Endodermal cell (in vitro differentiated cells): ENCODE measurements around the gene ARHGAP8. TPM values are rescaled to one million over a fixed set of nuclear protein-coding genes. Genes with fewer than 3 reads are reported as not detected.
A peak's percentile ranks its signal among the peaks of the same experiment; 100 is the strongest.

ENCODE experiments used
- DNase-seq: peaks from one replicate; pipeline ENCODE4 v3.0.0-alpha.2; 2017
- H3K27ac ChIP-seq: 2 replicates; pipeline ENCODE4 v1.5.1; 2013; ENCODE audit warnings: mild to moderate bottlenecking, low read depth, low read length, moderate library complexity
- H3K27me3 ChIP-seq: 2 replicates; pipeline ENCODE4 v1.6.1; 2013; ENCODE audit warnings: mild to moderate bottlenecking, low read length, moderate library complexity; ENCODE audit not compliant: insufficient read depth, control insufficient read depth, poor library complexity, severe bottlenecking
- H3K36me3 ChIP-seq: 2 replicates; pipeline ENCODE4 v1.7.0; 2013; ENCODE audit warnings: mild to moderate bottlenecking, low read length, moderate library complexity; ENCODE audit not compliant: control insufficient read depth, insufficient read depth
- H3K4me1 ChIP-seq: one replicate; pipeline ENCODE4 v1.7.0; 2013; ENCODE audit warnings: low read length; ENCODE audit not compliant: control insufficient read depth, insufficient read depth
- H3K4me3 ChIP-seq: 2 replicates; pipeline ENCODE4 v1.5.1; 2013; ENCODE audit warnings: mild to moderate bottlenecking, low read length, moderate library complexity
- H3K9ac ChIP-seq: 2 replicates; pipeline ENCODE4 v1.6.1; 2013; ENCODE audit warnings: mild to moderate bottlenecking, low read length, moderate library complexity; ENCODE audit not compliant: poor library complexity, severe bottlenecking; ENCODE audit errors: extremely low read depth
- H3K9me3 ChIP-seq: 2 replicates; pipeline ENCODE4 v1.6.1; 2013; ENCODE audit warnings: mild to moderate bottlenecking, low read length, moderate library complexity; ENCODE audit not compliant: control insufficient read depth
- H3K27ac Mint-ChIP-seq: 2 replicates; pipeline ENCODE4 v1.8.0; 2020; ENCODE audit warnings: mixed read lengths
- H3K27me3 Mint-ChIP-seq: 2 replicates; pipeline ENCODE4 v1.8.0; 2021; ENCODE audit warnings: mild to moderate bottlenecking, mixed read lengths; ENCODE audit not compliant: insufficient read depth
- H3K36me3 Mint-ChIP-seq: 2 replicates; pipeline ENCODE4 v1.8.0; 2020; ENCODE audit warnings: low read depth, mixed read lengths
- H3K4me1 Mint-ChIP-seq: 2 replicates; pipeline ENCODE4 v1.8.0; 2020; ENCODE audit warnings: mixed read lengths
- H3K4me3 Mint-ChIP-seq: 2 replicates; pipeline ENCODE4 v1.8.0; 2020; ENCODE audit warnings: mild to moderate bottlenecking, moderate library complexity, mixed read lengths
- H3K9me3 Mint-ChIP-seq: 2 replicates; pipeline ENCODE4 v1.8.0; 2020; ENCODE audit warnings: mild to moderate bottlenecking, mixed read lengths
- CTCF ChIP-seq: fragments of 200-600 bp; sonication (generic); conservative IDR thresholded peaks from 2 replicates; pipeline ENCODE4 v1.5.0; 2021; ENCODE audit warnings: antibody characterized with exemption, mild to moderate bottlenecking
- WGBS, 2 experiments: methylation state at CpG; one replicate each; pipeline versions ENCODE4 v1.1.5 to v1.1.7; 2013; ENCODE audit warnings: missing lambda C conversion rate in 2 of 2, mixed read lengths in 1 of 2; ENCODE audit not compliant: insufficient coverage in 1 of 2, insufficient read length in 1 of 2; 5-methylcytosine and 5-hydroxymethylcytosine counted together
- total RNA-seq, 2 donors: library from RNA; stranded (reverse); fragmentation: NEBNext Ultra II Directional in 1 of 2; extraction: Animal tissue kit (Norgen Biotek cat#: 25700) in 1 of 2; gene quantifications; 2 replicates in 1 of 2; 3 replicates in 1 of 2; pipeline ENCODE4 v1.2.1, GENCODE V29; 2021

Gene ARHGAP8
- total RNA-seq, 2 donors from 2014 or later, result 45.2 to 51.3 TPM

GRCh38 chr22:44775862-44776261, 23.5 kb downstream of the ARHGAP8 start:
- no peak for DNase-seq
- H3K9me3 ChIP-seq, result peaks cover 16% of the 10 kb centered on the region
- Mint-ChIP-seq H3K36me3 (peaks cover 27% of the 10 kb centered on the region), H3K9me3 (peaks cover 26% of the 10 kb centered on the region), H3K4me1 (no peaks in the 10 kb centered on the region), H3K27ac (peak overlapping the region; percentile 26), H3K4me3 (no peak overlapping the region), H3K27me3 (no peaks in the 10 kb centered on the region)
- no peaks in the 10 kb centered on the region for H3K36me3 ChIP-seq
- 80 to 95% methylated on average over 3 to 5 of the region's 5 CpGs for WGBS, 2 experiments
- H3K27ac ChIP-seq, result no peak overlapping the region
- H3K4me3 ChIP-seq, result no peak overlapping the region
- TF ChIP-seq CTCF, result no peak
- no peaks in the 10 kb centered on the region for H3K27me3 ChIP-seq
- no peaks in the 10 kb centered on the region for H3K4me1 ChIP-seq
- H3K9ac ChIP-seq, result no peak overlapping the region

- Mint-ChIP-seq H3K4me1 (no peaks in the 10 kb centered on the region), H3K4me3 (no peak overlapping the region), H3K27ac (no peak overlapping the region), H3K9me3 (peaks cover 24% of the 10 kb centered on the region), H3K36me3 (peaks cover 26% of the 10 kb centered on the region), H3K27me3 (no peaks in the 10 kb centered on the region)
- no peaks in the 10 kb centered on the region for H3K4me1 ChIP-seq
- no peak overlapping the region for H3K27ac ChIP-seq
- no peak for TF ChIP-seq CTCF
- peaks cover 16% of the 10 kb centered on the region for H3K9me3 ChIP-seq
- WGBS, 2 experiments, result 91 to 92% methylated on average over 13 to 16 of the region's 16 CpGs
- H3K4me3 ChIP-seq, result no peak overlapping the region
- H3K9ac ChIP-seq, result no peak overlapping the region
- no peaks in the 10 kb centered on the region for H3K27me3 ChIP-seq
- DNase-seq, result no peak
- no peaks in the 10 kb centered on the region for H3K36me3 ChIP-seq
These were observed 24.4 kb downstream of the ARHGAP8 start for GRCh38 chr22:44776605-44777363.

GRCh38 chr22:44777364-44777755, 25.0 kb downstream of the ARHGAP8 start:
- Mint-ChIP-seq H3K4me1 (no peaks in the 10 kb centered on the region), H3K36me3 (peaks cover 24% of the 10 kb centered on the region), H3K4me3 (no peak overlapping the region), H3K9me3 (peaks cover 20% of the 10 kb centered on the region), H3K27ac (no peak overlapping the region), H3K27me3 (no peaks in the 10 kb centered on the region)
- WGBS, 2 experiments, result 86 to 90% methylated on average over 2 of the region's 2 CpGs
- no peak overlapping the region for H3K27ac ChIP-seq
- H3K4me1 ChIP-seq, result no peaks in the 10 kb centered on the region
- no peaks in the 10 kb centered on the region for H3K27me3 ChIP-seq
- H3K9me3 ChIP-seq, result peaks cover 14% of the 10 kb centered on the region
- no peak for DNase-seq
- no peak overlapping the region for H3K4me3 ChIP-seq
- no peak for TF ChIP-seq CTCF
- H3K9ac ChIP-seq, result no peak overlapping the region
- H3K36me3 ChIP-seq, result no peaks in the 10 kb centered on the region
